IMR-90 (cell line): ENCODE results near the gene EFHD2.

Experiments
- CTCF ChIP-seq: conservative IDR thresholded peaks from 2 replicates; pipeline ENCODE4 v1.5.1; 2012; ENCODE audit warnings: mild to moderate bottlenecking, low read depth, low read length, improper control_type of control experiment
- ELK1 ChIP-seq: fragments of 150-350 bp; IDR thresholded peaks from 2 replicates; pipeline ENCODE4 v1.6.1; 2016; ENCODE audit warnings: low read depth, mild to moderate bottlenecking, low read length, moderate library complexity, borderline replicate concordance
- MAZ ChIP-seq: IDR thresholded peaks from 2 replicates; pipeline ENCODE4 v1.6.1; 2012; ENCODE audit warnings: low read depth, mild to moderate bottlenecking, low read length, improper control_type of control experiment, moderate library complexity, borderline replicate concordance
- MXI1 ChIP-seq: IDR thresholded peaks from 2 replicates; pipeline ENCODE4 v1.6.1; 2012; ENCODE audit warnings: low read depth, mild to moderate bottlenecking, low read length, moderate library complexity, borderline replicate concordance
- NFE2L2 ChIP-seq: fragments of 150-350 bp; IDR thresholded peaks from 2 replicates; pipeline ENCODE4 v1.6.1; 2016; ENCODE audit warnings: low read depth, mild to moderate bottlenecking, low read length
- POLR2A ChIP-seq: IDR thresholded peaks from 2 replicates; pipeline ENCODE4 v1.6.1; 2012; ENCODE audit warnings: mild to moderate bottlenecking, low read depth, low read length
- RCOR1 ChIP-seq: IDR thresholded peaks from 2 replicates; pipeline ENCODE4 v1.6.1; 2012; ENCODE audit warnings: mild to moderate bottlenecking, low read length, improper control_type of control experiment; ENCODE audit not compliant: insufficient replicate concordance

- TF ChIP-seq POLR2A (no peak), CTCF (no peak), NFE2L2 (no peak), RCOR1 (no peak), ELK1 (no peak), MAZ (no peak), MXI1 (no peak)
Observed at GRCh38 chr1:15432324-15432723, 22.6 kb downstream of the EFHD2 start.
